Neural cell (in vitro differentiated cells): Measurements from ENCODE around the gene DPYD.

Source experiments
- POLR2AphosphoS5 ChIP-seq: IDR thresholded peaks from 2 replicates; pipeline ENCODE4 v1.6.1; 2012
- TAF1 ChIP-seq: IDR thresholded peaks from 2 replicates; pipeline ENCODE4 v1.6.1; 2012; ENCODE audit warnings: low read depth
- TF ChIP-seq, protein P1 (sequence below): fragments of 450-650 bp; IDR thresholded peaks from 2 replicates; pipeline ENCODE4 v1.5.1; 2014; ENCODE audit warnings: antibody characterized with exemption, mild to moderate bottlenecking, moderate library complexity; ENCODE audit not compliant: poor library complexity, severe bottlenecking
- TF ChIP-seq, protein P2 (sequence below): IDR thresholded peaks from 2 replicates; pipeline ENCODE4 v1.6.1; 2012; ENCODE audit warnings: borderline replicate concordance

DNA sequence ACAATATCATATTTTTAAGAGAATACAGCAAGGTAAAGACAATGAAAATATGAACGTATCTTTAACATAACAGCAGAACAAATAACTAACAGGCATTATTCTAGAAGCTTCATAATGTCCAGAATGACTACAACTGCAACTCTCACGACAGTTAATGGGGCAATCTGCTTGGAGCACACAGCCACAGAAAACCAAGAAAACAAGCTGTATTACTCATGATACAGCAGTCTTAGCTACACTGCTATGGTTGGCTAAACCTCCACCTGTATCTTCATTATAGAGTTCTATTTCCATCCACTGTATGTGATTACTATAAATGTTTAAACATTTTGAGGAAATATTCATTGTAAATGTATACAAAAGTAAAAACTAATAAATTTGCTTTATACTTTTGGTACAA is 139.9 kb downstream of the DPYD start:
- TF ChIP-seq, protein P1, sequence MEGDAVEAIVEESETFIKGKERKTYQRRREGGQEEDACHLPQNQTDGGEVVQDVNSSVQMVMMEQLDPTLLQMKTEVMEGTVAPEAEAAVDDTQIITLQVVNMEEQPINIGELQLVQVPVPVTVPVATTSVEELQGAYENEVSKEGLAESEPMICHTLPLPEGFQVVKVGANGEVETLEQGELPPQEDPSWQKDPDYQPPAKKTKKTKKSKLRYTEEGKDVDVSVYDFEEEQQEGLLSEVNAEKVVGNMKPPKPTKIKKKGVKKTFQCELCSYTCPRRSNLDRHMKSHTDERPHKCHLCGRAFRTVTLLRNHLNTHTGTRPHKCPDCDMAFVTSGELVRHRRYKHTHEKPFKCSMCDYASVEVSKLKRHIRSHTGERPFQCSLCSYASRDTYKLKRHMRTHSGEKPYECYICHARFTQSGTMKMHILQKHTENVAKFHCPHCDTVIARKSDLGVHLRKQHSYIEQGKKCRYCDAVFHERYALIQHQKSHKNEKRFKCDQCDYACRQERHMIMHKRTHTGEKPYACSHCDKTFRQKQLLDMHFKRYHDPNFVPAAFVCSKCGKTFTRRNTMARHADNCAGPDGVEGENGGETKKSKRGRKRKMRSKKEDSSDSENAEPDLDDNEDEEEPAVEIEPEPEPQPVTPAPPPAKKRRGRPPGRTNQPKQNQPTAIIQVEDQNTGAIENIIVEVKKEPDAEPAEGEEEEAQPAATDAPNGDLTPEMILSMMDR, result no peak
- TF ChIP-seq TAF1 (no peak), POLR2AphosphoS5 (no peak)
- TF ChIP-seq, protein P2, sequence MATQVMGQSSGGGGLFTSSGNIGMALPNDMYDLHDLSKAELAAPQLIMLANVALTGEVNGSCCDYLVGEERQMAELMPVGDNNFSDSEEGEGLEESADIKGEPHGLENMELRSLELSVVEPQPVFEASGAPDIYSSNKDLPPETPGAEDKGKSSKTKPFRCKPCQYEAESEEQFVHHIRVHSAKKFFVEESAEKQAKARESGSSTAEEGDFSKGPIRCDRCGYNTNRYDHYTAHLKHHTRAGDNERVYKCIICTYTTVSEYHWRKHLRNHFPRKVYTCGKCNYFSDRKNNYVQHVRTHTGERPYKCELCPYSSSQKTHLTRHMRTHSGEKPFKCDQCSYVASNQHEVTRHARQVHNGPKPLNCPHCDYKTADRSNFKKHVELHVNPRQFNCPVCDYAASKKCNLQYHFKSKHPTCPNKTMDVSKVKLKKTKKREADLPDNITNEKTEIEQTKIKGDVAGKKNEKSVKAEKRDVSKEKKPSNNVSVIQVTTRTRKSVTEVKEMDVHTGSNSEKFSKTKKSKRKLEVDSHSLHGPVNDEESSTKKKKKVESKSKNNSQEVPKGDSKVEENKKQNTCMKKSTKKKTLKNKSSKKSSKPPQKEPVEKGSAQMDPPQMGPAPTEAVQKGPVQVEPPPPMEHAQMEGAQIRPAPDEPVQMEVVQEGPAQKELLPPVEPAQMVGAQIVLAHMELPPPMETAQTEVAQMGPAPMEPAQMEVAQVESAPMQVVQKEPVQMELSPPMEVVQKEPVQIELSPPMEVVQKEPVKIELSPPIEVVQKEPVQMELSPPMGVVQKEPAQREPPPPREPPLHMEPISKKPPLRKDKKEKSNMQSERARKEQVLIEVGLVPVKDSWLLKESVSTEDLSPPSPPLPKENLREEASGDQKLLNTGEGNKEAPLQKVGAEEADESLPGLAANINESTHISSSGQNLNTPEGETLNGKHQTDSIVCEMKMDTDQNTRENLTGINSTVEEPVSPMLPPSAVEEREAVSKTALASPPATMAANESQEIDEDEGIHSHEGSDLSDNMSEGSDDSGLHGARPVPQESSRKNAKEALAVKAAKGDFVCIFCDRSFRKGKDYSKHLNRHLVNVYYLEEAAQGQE, result no peak
